Measurements from ENCODE around the gene ZSCAN5A.
"Not testable (repeated sequence)": the region's sequence is repeated elsewhere in the genome, so short reads cannot be mapped to it uniquely, and the experiment has no call there.

Gene ZSCAN5A

DNA sequence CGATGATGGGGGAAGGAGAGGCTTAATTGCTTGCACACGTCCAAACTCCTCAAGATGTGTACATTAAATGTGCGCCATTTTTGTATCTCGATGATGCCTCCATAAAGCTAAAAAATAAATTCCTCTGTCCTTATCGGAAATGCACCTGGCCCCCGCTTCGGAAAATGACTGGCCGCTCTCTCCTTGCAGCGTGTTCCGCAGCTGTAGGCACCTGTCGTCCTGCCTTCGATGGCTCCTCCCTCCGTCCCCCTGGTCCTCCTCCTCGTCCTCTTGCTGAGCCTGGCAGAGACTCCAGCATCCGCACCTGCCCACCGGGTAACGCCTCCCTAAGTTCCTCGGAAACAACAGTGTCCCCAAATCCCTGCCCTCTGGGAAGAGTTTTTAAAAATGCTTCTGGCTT lies 137.8 kb downstream of the ZSCAN5A start:
- Histone ChIP-seq H3K36me3 (ENCODE audit: control insufficient read depth in 2 of 2, insufficient read depth in 1 of 2, low read length in 2 of 2) (no peaks in the 10 kb centered on the region), H3K4me1 (ENCODE audit: control insufficient read depth, insufficient read depth, low read length) (no peaks in the 10 kb centered on the region), H3K27ac (ENCODE audit: extremely low read depth, low read depth, low read length) (no peak overlapping the region), H3K4me3 (ENCODE audit: low read depth, low read length) (no peak overlapping the region), H3K9me3 (ENCODE audit: control insufficient read depth, insufficient read depth, low read depth, low read length) (no peaks in the 10 kb centered on the region)
- no peak for TF ChIP-seq ZBTB26 (tag by site-specific recombination; optimal IDR thresholded peaks at IDR 0.05)
- no peak for TF ChIP-seq ZNF335 (tag by site-specific recombination; conservative IDR thresholded peaks at IDR 0.05)
- TF ChIP-seq ZFP37 (tag by site-specific recombination; IDR thresholded peaks at IDR 0.05), result no peak
- no peak for TF ChIP-seq ZNF555 (tag by site-specific recombination; conservative IDR thresholded peaks at IDR 0.05)
- no peak for TF ChIP-seq SP3 (tag by site-specific recombination; IDR thresholded peaks at IDR 0.05)
- TF ChIP-seq ZNF350 (tag by site-specific recombination; IDR thresholded peaks at IDR 0.05), result no peak
- no peak for TF ChIP-seq GLI2 (tag by site-specific recombination; IDR thresholded peaks at IDR 0.05; ENCODE audit: borderline replicate concordance, low read depth)
- no peak for TF ChIP-seq ZNF221 (tag by site-specific recombination; IDR thresholded peaks at IDR 0.05; ENCODE audit: borderline replicate concordance)
- CTCF ChIA-PET, result interaction anchor here (0.9 kb wide), 1 partner anchor 15 kb away, joined by 3 read pairs; no protein-coding TSS in a partner anchor
- POLR2A ChIA-PET, result no interaction called here

DNA sequence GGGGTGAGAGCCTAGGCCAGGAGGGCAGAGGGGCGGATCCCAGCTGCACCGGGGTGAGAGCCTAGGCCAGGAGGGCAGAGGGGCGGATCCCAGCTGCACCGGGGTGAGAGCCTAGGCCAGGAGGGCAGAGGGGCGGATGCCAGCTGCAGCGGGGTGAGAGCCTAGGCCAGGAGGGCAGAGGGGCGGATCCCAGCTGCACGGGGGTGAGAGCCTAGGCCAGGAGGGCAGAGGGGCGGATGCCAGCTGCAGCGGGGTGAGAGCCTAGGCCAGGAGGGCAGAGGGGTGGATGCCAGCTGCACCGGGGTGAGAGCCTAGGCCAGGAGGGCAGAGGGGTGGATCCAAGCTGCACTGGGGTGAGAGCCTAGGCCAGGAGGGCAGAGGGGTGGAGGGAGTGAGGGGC lies 138.3 kb downstream of the ZSCAN5A start:
- H3K9me3 ChIP-seq (ENCODE audit: control insufficient read depth, insufficient read depth, low read depth, low read length); H3K4me1 ChIP-seq (ENCODE audit: control insufficient read depth, insufficient read depth, low read length); H3K27ac ChIP-seq (ENCODE audit: extremely low read depth, low read depth, low read length); H3K36me3 ChIP-seq (ENCODE audit: control insufficient read depth in 2 of 2, insufficient read depth in 1 of 2, low read length in 2 of 2); CTCF ChIA-PET; H3K4me3 ChIP-seq (ENCODE audit: low read depth, low read length): not testable (repeated sequence)
- POLR2A ChIA-PET, result interaction anchor here (0.6 kb wide), 1 partner anchor 1916 kb away, joined by 3 read pairs; no protein-coding TSS in a partner anchor

GRCh38 chr19:56175861-56176307 lies 138.8 kb downstream of the ZSCAN5A start, which contains the start of gene GALP:
Gene GALP (plus strand): TSS chr19:56176008. CDS start chr19:56177109, 1,101 bp downstream.
- not testable (repeated sequence) for H3K27ac ChIP-seq (ENCODE audit: extremely low read depth, low read depth, low read length)
- CTCF ChIA-PET, result interaction anchor here (1.0 to 1.1 kb wide), 2 partner anchors 12 to 70 kb away, joined by 3 read pairs; no protein-coding TSS in a partner anchor

DNA sequence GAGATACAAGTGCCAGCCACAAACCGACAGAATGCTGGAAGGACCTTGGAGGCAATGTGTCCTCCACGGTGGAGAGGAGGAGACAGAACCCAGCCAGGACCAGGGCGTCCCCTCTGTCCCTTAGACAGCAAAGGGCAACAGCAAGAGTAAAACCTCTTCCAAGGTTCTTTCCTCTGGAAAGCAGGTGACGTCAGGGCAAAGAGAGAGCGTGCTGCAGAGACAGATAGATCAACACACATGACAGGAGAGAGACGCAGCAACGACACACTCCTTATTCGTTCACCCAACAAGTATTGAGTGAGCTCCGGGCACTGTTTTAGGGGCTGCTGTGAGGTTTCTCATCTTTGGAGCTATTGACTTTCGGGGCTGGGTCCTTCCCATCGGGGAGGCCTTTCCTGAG lies 140.1 kb downstream of the ZSCAN5A start:
- Histone ChIP-seq H3K27ac (ENCODE audit: extremely low read depth, low read depth, low read length) (no peak overlapping the region), H3K9me3 (ENCODE audit: control insufficient read depth, insufficient read depth, low read depth, low read length) (no peaks in the 10 kb centered on the region), H3K4me1 (ENCODE audit: control insufficient read depth, insufficient read depth, low read length) (no peaks in the 10 kb centered on the region), H3K36me3 (ENCODE audit: control insufficient read depth in 2 of 2, insufficient read depth in 1 of 2, low read length in 2 of 2) (no peaks in the 10 kb centered on the region), H3K4me3 (ENCODE audit: low read depth, low read length) (no peak overlapping the region)
- TF ChIP-seq ZNF114 (tag by site-specific recombination; IDR thresholded peaks at IDR 0.05) (no peak), ZNF175 (tag by site-specific recombination; IDR thresholded peaks at IDR 0.05) (no peak), ZNF2 (tag by site-specific recombination; IDR thresholded peaks at IDR 0.05) (no peak), OSR2 (tag by site-specific recombination; IDR thresholded peaks at IDR 0.05) (no peak), RBAK (tag by site-specific recombination; IDR thresholded peaks at IDR 0.05) (no peak), ZNF449 (tag by site-specific recombination; IDR thresholded peaks at IDR 0.05) (no peak), ZNF560 (tag by site-specific recombination; IDR thresholded peaks at IDR 0.05; ENCODE audit: borderline replicate concordance) (no peak), ZNF561 (tag by site-specific recombination; IDR thresholded peaks at IDR 0.05; ENCODE audit: borderline replicate concordance) (no peak), ZNF501 (tag by site-specific recombination; IDR thresholded peaks at IDR 0.05) (no peak), ZBTB48 (tag by site-specific recombination; IDR thresholded peaks at IDR 0.05) (no peak), ZNF654 (tag by site-specific recombination; IDR thresholded peaks at IDR 0.05; ENCODE audit: low read depth) (no peak), KLF16 (tag by site-specific recombination; IDR thresholded peaks at IDR 0.05) (no peak), TRIM28 (IDR thresholded peaks at IDR 0.05; ENCODE audit: borderline replicate concordance, low read length) (no peak), WT1 (tag by site-specific recombination; IDR thresholded peaks at IDR 0.05) (no peak)
- ChIA-PET CTCF (interaction anchor here (0.6 to 7.7 kb wide), 3 partner anchors 33 to 107 kb away, joined by 3 to 36 read pairs (median 3); no protein-coding TSS in a partner anchor), POLR2A (no interaction called here)

More at GRCh38 chr19:56175861-56176307, 138.8 kb downstream of the ZSCAN5A start, which contains the start of gene GALP:
- H3K4me3 ChIP-seq (ENCODE audit: low read depth, low read length); H3K4me1 ChIP-seq (ENCODE audit: control insufficient read depth, insufficient read depth, low read length); H3K36me3 ChIP-seq (ENCODE audit: control insufficient read depth in 2 of 2, insufficient read depth in 1 of 2, low read length in 2 of 2); H3K9me3 ChIP-seq (ENCODE audit: control insufficient read depth, insufficient read depth, low read depth, low read length): not testable (repeated sequence)
- POLR2A ChIA-PET, result interaction anchor here (0.6 kb wide), 1 partner anchor 1916 kb away, joined by 3 read pairs; no protein-coding TSS in a partner anchor
